PC-3 (cell line): ENCODE measurements around the gene RNF166. TPM values are rescaled to one million over a fixed set of nuclear protein-coding genes. Genes with fewer than 3 reads are reported as not detected.

Experiments
- ATAC-seq: fragments of 200-7000 bp; cut with Tn5 transposase; 2 replicates; pipeline ENCODE4 v1.9.1; 2020; ENCODE audit warnings: mild to moderate bottlenecking, moderate library complexity
- BruUV-seq: library from RNA; stranded (reverse); fragments of 400-500 nt; replicated peaks from 2 replicates; lab custom pipeline; 2021; lab: Mats Ljungman, UMichigan
- CTCF ChIA-PET: fragments of 300-600 bp; sonication (Branson Sonifier 250); formaldehyde crosslinking; loops from one replicate; lab custom pipeline; 2022; ENCODE audit warnings: antibody characterized with exemption; lab: Charles Lee
- POLR2A ChIA-PET: fragments of 300-600 bp; sonication (Branson Sonifier 250); formaldehyde crosslinking; loops from one replicate; lab custom pipeline; 2022; ENCODE audit warnings: antibody characterized with exemption; ENCODE audit not compliant: unreplicated experiment; lab: Charles Lee
- DNase-seq: peaks from one replicate; pipeline ENCODE4 v3.0.0-alpha.2; 2015
- H2AFZ ChIP-seq: fragments of 300-600 bp; sonication (generic); 2 replicates; pipeline ENCODE4 v1.6.0; 2016; ENCODE audit warnings: antibody characterized with exemption, low read length
- H3F3A ChIP-seq: fragments of 300-600 bp; sonication (generic); one replicate; pipeline ENCODE4 v1.6.0; 2017; ENCODE audit warnings: antibody characterized with exemption, low read length, control low read depth, mild to moderate bottlenecking; ENCODE audit not compliant: unreplicated experiment
- H3K27ac ChIP-seq: fragments of 300-600 bp; sonication (generic); 2 replicates; pipeline ENCODE4 v1.5.1; 2016; ENCODE audit warnings: mild to moderate bottlenecking, low read length
- H3K27me3 ChIP-seq: fragments of 300-600 bp; sonication (generic); 2 replicates; pipeline ENCODE4 v1.6.1; 2016; ENCODE audit warnings: low read length, mixed read lengths
- H3K36me3 ChIP-seq: fragments of 300-600 bp; sonication (generic); 2 replicates; pipeline ENCODE4 v1.6.1; 2016; ENCODE audit warnings: low read depth, mixed run types, low read length, mixed read lengths
- H3K4me1 ChIP-seq: fragments of 300-600 bp; sonication (generic); 2 replicates; pipeline ENCODE4 v1.5.1; 2016; ENCODE audit warnings: low read length; ENCODE audit not compliant: insufficient read depth
- H3K4me2 ChIP-seq: fragments of 300-600 bp; sonication (generic); 2 replicates; pipeline ENCODE4 v1.6.0; 2016; ENCODE audit warnings: low read length
- H3K4me3 ChIP-seq: fragments of 300-600 bp; sonication (generic); 2 replicates; pipeline ENCODE4 v1.5.1; 2016; ENCODE audit warnings: mild to moderate bottlenecking, low read length, mixed read lengths
- H3K79me2 ChIP-seq: fragments of 300-600 bp; sonication (generic); 2 replicates; pipeline ENCODE4 v1.6.1; 2017; ENCODE audit warnings: low read length, mixed read lengths
- H3K9ac ChIP-seq: fragments of 300-600 bp; sonication (generic); 2 replicates; pipeline ENCODE4 v1.6.0; 2016; ENCODE audit warnings: mild to moderate bottlenecking, low read length
- H3K9me2 ChIP-seq: fragments of 300-600 bp; sonication (generic); replicated peaks from 2 replicates; pipeline ENCODE4 v1.6.1; 2016; ENCODE audit warnings: mixed run types, low read length, mixed read lengths
- H3K9me3 ChIP-seq: fragments of 300-600 bp; sonication (generic); 2 replicates; pipeline ENCODE4 v1.6.1; 2016; ENCODE audit warnings: low read length, mixed read lengths
- H4K20me1 ChIP-seq: fragments of 300-600 bp; sonication (generic); 2 replicates; pipeline ENCODE4 v1.6.1; 2016; ENCODE audit warnings: low read length, mixed read lengths
- CTCF ChIP-seq: fragments of 300-600 bp; sonication (generic); conservative IDR thresholded peaks from 2 replicates; pipeline ENCODE4 v1.5.1; 2017; ENCODE audit warnings: antibody characterized with exemption, low read depth, mild to moderate bottlenecking, low read length
- EZH2 ChIP-seq: fragments of 300-600 bp; sonication (generic); IDR thresholded peaks from one replicate; pipeline ENCODE4 v1.6.1; 2017; ENCODE audit warnings: antibody characterized with exemption, mild to moderate bottlenecking, low read length; ENCODE audit not compliant: unreplicated experiment
- EZH2phosphoT487 ChIP-seq: fragments of 300-600 bp; sonication (generic); IDR thresholded peaks from 2 replicates; pipeline ENCODE4 v1.6.1; 2018; ENCODE audit warnings: mild to moderate bottlenecking, antibody characterized with exemption, low read length, borderline replicate concordance
- intact Hi-C: fragments of 100-400 bp; cut with micrococcal nuclease; formaldehyde crosslinking; loops from 2 replicates; pipeline ENCODE4 v1.9.0; 2023
- total RNA-seq: library from RNA; depleted of rRNA; stranded (reverse); fragments of >200 nt; gene quantifications from 2 replicates; pipeline ENCODE4 v1.2.3, GENCODE V29; 2014

The RNF166 gene
- total RNA-seq, 1 experiment from 2014 or later = 28.8 TPM

DNA sequence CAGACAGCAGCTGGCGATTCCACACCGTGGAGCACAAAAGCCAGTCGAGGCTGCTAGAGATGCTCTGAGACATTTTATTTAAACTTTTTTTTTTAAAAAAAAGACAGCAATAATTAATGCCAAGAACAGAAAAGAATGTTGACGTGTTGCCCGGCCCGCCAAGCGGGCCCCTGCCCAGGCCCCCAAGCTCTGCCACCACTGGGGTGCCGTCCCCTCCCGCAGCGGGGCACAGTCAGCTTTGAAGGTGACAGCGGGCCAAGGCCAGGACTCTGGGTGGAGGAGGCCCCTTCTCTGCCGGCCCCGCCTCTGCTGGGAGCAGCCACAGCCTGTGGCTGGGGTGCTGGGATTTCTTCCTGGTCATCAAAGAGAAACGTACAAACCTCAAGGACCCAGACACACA, 9.8 kb downstream of the RNF166 start:
- Histone ChIP-seq H3K4me3 (no peak overlapping the region), H4K20me1 (no peaks in the 10 kb centered on the region), H3K9ac (no peak overlapping the region), H3K4me1 (peaks cover 10% of the 10 kb centered on the region), H3K36me3 (no peaks in the 10 kb centered on the region), H3K4me2 (no peak overlapping the region), H3F3A (no peaks in the 10 kb centered on the region), H3K9me2 (no peaks in the 10 kb centered on the region), H3K27me3 (no peaks in the 10 kb centered on the region), H3K9me3 (no peaks in the 10 kb centered on the region), H2AFZ (no peak overlapping the region), H3K27ac (no peak overlapping the region), H3K79me2 (no peaks in the 10 kb centered on the region)
- BruUV-seq = no TSS peak
- intact Hi-C loops = no loop called here
- TF ChIP-seq EZH2 (no peak), CTCF (no peak), EZH2phosphoT487 (no peak)
- DNase-seq (no peak), ATAC-seq (no peak)
- POLR2A ChIA-PET = no interaction called here
- CTCF ChIA-PET = no interaction called here

DNA sequence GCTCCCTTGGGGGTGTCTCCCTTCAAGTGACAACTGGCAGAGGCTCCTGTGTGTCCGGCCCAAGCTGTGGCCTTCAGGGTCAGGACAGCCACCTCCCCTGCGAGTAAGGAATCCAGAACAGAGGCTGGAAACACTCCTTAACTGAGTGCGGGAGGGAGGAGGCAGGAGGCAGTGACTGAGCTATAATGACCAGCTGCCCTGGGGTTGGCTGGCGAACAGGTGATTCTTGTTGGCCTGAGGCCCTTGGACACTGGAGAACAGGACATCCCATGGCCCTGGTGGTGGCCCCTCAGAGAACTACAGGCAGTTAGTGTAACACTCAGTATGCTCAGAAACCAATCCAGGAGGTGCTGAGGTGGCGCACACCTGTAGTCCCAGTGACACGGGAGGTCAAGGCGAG, 10.5 kb downstream of the RNF166 start:
- Histone ChIP-seq H3K4me2 (no peak overlapping the region), H4K20me1 (no peaks in the 10 kb centered on the region), H3K79me2 (no peaks in the 10 kb centered on the region), H3K27me3 (no peaks in the 10 kb centered on the region), H3K9ac (no peak overlapping the region), H3K9me2 (no peaks in the 10 kb centered on the region), H3K36me3 (no peaks in the 10 kb centered on the region), H3K9me3 (no peaks in the 10 kb centered on the region), H3K4me3 (no peak overlapping the region), H2AFZ (no peak overlapping the region), H3K4me1 (peaks cover 4% of the 10 kb centered on the region), H3F3A (no peaks in the 10 kb centered on the region), H3K27ac (no peak overlapping the region)
- ChIA-PET CTCF (no interaction called here), POLR2A (no interaction called here)
- no peak for TF ChIP-seq EZH2phosphoT487
- no peak for TF ChIP-seq CTCF
- TF ChIP-seq EZH2 = no peak
- no TSS peak for BruUV-seq
- no peak for ATAC-seq
- no peak for DNase-seq
- intact Hi-C loops = no loop called here

GRCh38 chr16:88695218-88695617, 11.0 kb downstream of the RNF166 start:
- no peaks in the 10 kb centered on the region for H3K36me3 ChIP-seq
- H2AFZ ChIP-seq = no peak overlapping the region
- H3K9me2 ChIP-seq = no peaks in the 10 kb centered on the region
- intact Hi-C loops = no loop called here
- H3K9me3 ChIP-seq = no peaks in the 10 kb centered on the region
- H3K4me1 ChIP-seq = no peaks in the 10 kb centered on the region
- CTCF ChIA-PET = no interaction called here
- ATAC-seq = no peak
- DNase-seq = no peak
- H3K27ac ChIP-seq = no peak overlapping the region
- no TSS peak for BruUV-seq
- TF ChIP-seq CTCF (no peak), EZH2phosphoT487 (no peak), EZH2 (no peak)
- POLR2A ChIA-PET = no interaction called here
- no peaks in the 10 kb centered on the region for H3K79me2 ChIP-seq
- no peak overlapping the region for H3K4me2 ChIP-seq
- H3K4me3 ChIP-seq = no peak overlapping the region
- H3K27me3 ChIP-seq = no peaks in the 10 kb centered on the region
- H3F3A ChIP-seq = no peaks in the 10 kb centered on the region
- no peak overlapping the region for H3K9ac ChIP-seq
- no peaks in the 10 kb centered on the region for H4K20me1 ChIP-seq
